H1 (cell line): Measurements from ENCODE around the gene GP5. TPM values are rescaled to one million over a fixed set of nuclear protein-coding genes. Genes with fewer than 3 reads are reported as not detected.

Experiments
- CTCF ChIA-PET: fragments of 300-600 bp; sonication (Branson Sonifier 250); formaldehyde crosslinking; loops from one replicate; lab custom pipeline; 2021; ENCODE audit not compliant: partially characterized antibody; lab: Charles Lee
- POLR2A ChIA-PET: fragments of 300-600 bp; sonication (Branson Sonifier 250); formaldehyde crosslinking; loops from one replicate; lab custom pipeline; 2021; ENCODE audit warnings: inconsistent platforms; ENCODE audit not compliant: partially characterized antibody; lab: Charles Lee
- DNase-seq, 2 experiments: peaks; one replicate each; pipeline versions ENCODE4 v3.0.0 to v3.0.0-alpha.2; 2010 to 2022; ENCODE audit warnings: low spot score in 2 of 2, low read depth in 1 of 2, mixed read lengths in 1 of 2
- FAIRE-seq: peaks from 2 replicates; lab custom pipeline; 2011; peaks lifted over from hg19 to GRCh38; lab: Jason Lieb, UNC
- H2AFZ ChIP-seq: 2 replicates; pipeline ENCODE4 v1.8.1; 2012; ENCODE audit warnings: low read length, inconsistent platforms
- H2AK5ac ChIP-seq: 2 replicates; pipeline ENCODE4 v1.6.1; 2013; ENCODE audit warnings: low read depth, low read length
- H2BK120ac ChIP-seq: replicated peaks from 2 replicates; pipeline ENCODE3; 2013; ENCODE audit warnings: low read depth, low read length, inconsistent platforms
- H2BK12ac ChIP-seq: 2 replicates; pipeline ENCODE4 v1.6.1; 2013; ENCODE audit warnings: low read depth, low read length
- H2BK15ac ChIP-seq: 2 replicates; pipeline ENCODE4 v1.6.1; 2013; ENCODE audit warnings: low read length
- H2BK20ac ChIP-seq: 2 replicates; pipeline ENCODE4 v1.6.1; 2013; ENCODE audit warnings: low read length
- H2BK5ac ChIP-seq: 2 replicates; pipeline ENCODE4 v1.6.1; 2013; ENCODE audit warnings: low read depth, low read length
- H3K14ac ChIP-seq: 2 replicates; pipeline ENCODE4 v1.6.1; 2013; ENCODE audit warnings: inconsistent platforms; ENCODE audit not compliant: insufficient read length
- H3K18ac ChIP-seq: 2 replicates; pipeline ENCODE4 v1.6.1; 2013; ENCODE audit warnings: low read length; ENCODE audit errors: extremely low read depth
- H3K23ac ChIP-seq: 2 replicates; pipeline ENCODE4 v1.6.1; 2013; ENCODE audit warnings: inconsistent platforms; ENCODE audit not compliant: insufficient read length
- H3K23me2 ChIP-seq: 2 replicates; pipeline ENCODE4 v1.6.1; 2013; ENCODE audit warnings: low read depth, low read length
- H3K27ac ChIP-seq: 2 replicates; pipeline ENCODE4 v1.6.1; 2011; ENCODE audit warnings: low read depth, low read length, inconsistent platforms
- H3K27me3 ChIP-seq, 4 experiments: replicated peaks in 1 of 4; 1 replicate in 1 of 4; 2 replicates in 3 of 4; pipeline versions ENCODE4 v1.6.1 to v1.8.1; 2011 to 2013; ENCODE audit warnings: low read length in 3 of 4, mild to moderate bottlenecking in 3 of 4, inconsistent platforms in 2 of 4, mixed read lengths in 2 of 4, moderate library complexity in 1 of 4; ENCODE audit not compliant: control insufficient read depth in 3 of 4, insufficient read depth in 3 of 4; ENCODE audit errors: extremely low read depth in 1 of 4
- H3K36me3 ChIP-seq, 4 experiments: 2 replicates each; pipeline versions ENCODE4 v1.6.1 to v1.8.1; 2011 to 2013; ENCODE audit warnings: mild to moderate bottlenecking in 4 of 4, low read length in 3 of 4, moderate library complexity in 2 of 4, control low read depth in 1 of 4, inconsistent platforms in 1 of 4; ENCODE audit not compliant: insufficient read depth in 4 of 4, control insufficient read depth in 2 of 4
- H3K4ac ChIP-seq: replicated peaks from 2 replicates; pipeline ENCODE3; 2013; ENCODE audit warnings: low read length, low read depth, mixed read lengths, inconsistent platforms; ENCODE audit not compliant: insufficient read length
- H3K4me1 ChIP-seq, 4 experiments: replicated peaks in 1 of 4; 1 replicate in 1 of 4; 2 replicates in 3 of 4; pipeline versions ENCODE4 v1.6.1 to v1.8.1; 2011 to 2013; ENCODE audit warnings: low read length in 3 of 4, inconsistent platforms in 2 of 4, mixed read lengths in 1 of 4; ENCODE audit not compliant: insufficient read depth in 4 of 4, control insufficient read depth in 3 of 4
- H3K4me2 ChIP-seq, 2 experiments: 2 replicates each; pipeline versions ENCODE4 v1.6.1 to v1.8.1; 2011 to 2013; ENCODE audit warnings: low read depth in 2 of 2, low read length in 2 of 2, control low read depth in 1 of 2, inconsistent platforms in 1 of 2, mild to moderate bottlenecking in 1 of 2; ENCODE audit not compliant: insufficient read depth in 1 of 2
- H3K4me3 ChIP-seq, 4 experiments: fragments of 200-600, 300-600 bp in 1 of 4; sonication (generic), shearing (Covaris generic), sonication (Bioruptor Twin) in 1 of 4; 2 replicates each; pipeline versions ENCODE4 v1.5.1 to v1.8.1; 2011 to 2016; ENCODE audit warnings: low read length in 4 of 4, low read depth in 3 of 4, control low read depth in 2 of 4, inconsistent platforms in 2 of 4, mild to moderate bottlenecking in 2 of 4, mixed read lengths in 1 of 4, moderate library complexity in 1 of 4; ENCODE audit not compliant: insufficient read depth in 2 of 4; ENCODE audit errors: extremely low read depth in 1 of 4
- H3K56ac ChIP-seq: replicated peaks from 2 replicates; pipeline ENCODE3; 2013; ENCODE audit warnings: low read depth, mild to moderate bottlenecking, mixed read lengths, low read length, inconsistent platforms; ENCODE audit not compliant: insufficient read length
- H3K79me1 ChIP-seq: 2 replicates; pipeline ENCODE4 v1.6.1; 2013; ENCODE audit warnings: low read depth, low read length, control low read depth
- H3K79me2 ChIP-seq, 2 experiments: 2 replicates each; pipeline versions ENCODE4 v1.6.1 to v1.8.1; 2012 to 2013; ENCODE audit warnings: low read length in 2 of 2, mild to moderate bottlenecking in 2 of 2, inconsistent platforms in 1 of 2; ENCODE audit not compliant: insufficient read depth in 2 of 2, control insufficient read depth in 1 of 2
- H3K9ac ChIP-seq, 4 experiments: replicated peaks in 1 of 4; 1 replicate in 1 of 4; 2 replicates in 3 of 4; pipeline versions ENCODE4 v1.6.1 to v1.8.1; 2011 to 2013; ENCODE audit warnings: low read depth in 3 of 4, low read length in 3 of 4, control low read depth in 2 of 4, mild to moderate bottlenecking in 2 of 4, moderate library complexity in 2 of 4, inconsistent platforms in 1 of 4; ENCODE audit errors: extremely low read depth in 1 of 4
- H3K9me3 ChIP-seq, 2 experiments: 2 replicates each; pipeline versions ENCODE4 v1.6.1 to v1.8.1; 2012 to 2013; ENCODE audit warnings: mild to moderate bottlenecking in 2 of 2, moderate library complexity in 2 of 2, control low read depth in 1 of 2, inconsistent platforms in 1 of 2, low read depth in 1 of 2, low read length in 1 of 2, mixed read lengths in 1 of 2; ENCODE audit not compliant: insufficient read depth in 2 of 2
- H4K20me1 ChIP-seq, 2 experiments: replicated peaks in 1 of 2; 2 replicates each; pipeline versions ENCODE3 to v1.8.1; 2011 to 2013; ENCODE audit warnings: inconsistent platforms in 2 of 2, low read length in 2 of 2, mild to moderate bottlenecking in 1 of 2; ENCODE audit not compliant: insufficient read depth in 2 of 2, control insufficient read depth in 1 of 2
- H4K5ac ChIP-seq: 2 replicates; pipeline ENCODE4 v1.6.1; 2013; ENCODE audit warnings: low read length, low read depth, mixed read lengths, inconsistent platforms; ENCODE audit not compliant: insufficient read length
- H4K8ac ChIP-seq: 2 replicates; pipeline ENCODE4 v1.8.0; 2013; ENCODE audit warnings: mild to moderate bottlenecking, moderate library complexity, low read length, inconsistent platforms; ENCODE audit not compliant: insufficient read depth; ENCODE audit errors: extremely low read depth
- H4K91ac ChIP-seq: replicated peaks from 2 replicates; pipeline ENCODE3; 2013; ENCODE audit warnings: low read length, mixed read lengths, inconsistent platforms; ENCODE audit not compliant: insufficient read length
- CBX8 ChIP-seq: fragments of 300-800, 300-1000 bp; sonication (generic); IDR thresholded peaks from 2 replicates; pipeline ENCODE4 v1.7.1; 2016; ENCODE audit warnings: low read depth, low read length, borderline replicate concordance
- EP300 ChIP-seq, 2 experiments: IDR thresholded peaks; 1 replicate in 1 of 2; 2 replicates in 1 of 2; pipeline ENCODE4 v1.6.1; 2011 to 2012; ENCODE audit warnings: low read depth in 2 of 2, low read length in 2 of 2, mild to moderate bottlenecking in 2 of 2, borderline replicate concordance in 1 of 2, inconsistent platforms in 1 of 2, moderate library complexity in 1 of 2
- KDM4A ChIP-seq: IDR thresholded peaks from one replicate; pipeline ENCODE4 v1.7.1; 2012; ENCODE audit warnings: low read depth, mild to moderate bottlenecking, moderate library complexity, low read length, inconsistent platforms; ENCODE audit not compliant: severe bottlenecking
- MAFK ChIP-seq: IDR thresholded peaks from 2 replicates; pipeline ENCODE4 v1.6.1; 2012; ENCODE audit warnings: low read depth, mild to moderate bottlenecking, improper control_type of control experiment, low read length
- RNF2 ChIP-seq: fragments of 200-900, 300-1000 bp; sonication (generic); IDR thresholded peaks from 2 replicates; pipeline ENCODE4 v1.7.1; 2016; ENCODE audit warnings: borderline replicate concordance, low read depth, mild to moderate bottlenecking, antibody characterized with exemption, low read length; ENCODE audit not compliant: poor library complexity, severe bottlenecking; ENCODE audit errors: missing control alignments
- SIN3A ChIP-seq, 2 experiments: IDR thresholded peaks in 1 of 2; conservative IDR thresholded peaks in 1 of 2; 2 replicates each; pipeline ENCODE4 v1.6.1; 2011 to 2012; ENCODE audit warnings: low read length in 2 of 2, improper control_type of control experiment in 1 of 2, low read depth in 1 of 2, mild to moderate bottlenecking in 1 of 2
- TAF7 ChIP-seq: optimal IDR thresholded peaks from 2 replicates; pipeline ENCODE3; 2011; ENCODE audit warnings: low read depth, mild to moderate bottlenecking, inconsistent platforms, low read length, moderate library complexity, borderline replicate concordance
- ZNF274 ChIP-seq: IDR thresholded peaks from 2 replicates; pipeline ENCODE4 v1.7.0; 2012; ENCODE audit warnings: low read length, borderline replicate concordance; ENCODE audit errors: extremely low read depth
- WGBS, 2 experiments: shearing (Covaris generic) in 1 of 2; methylation state at CpG; one replicate each; pipeline versions ENCODE4 v1.1.6 to v1.1.7; 2013 to 2015; ENCODE audit warnings: low lambda C conversion rate in 2 of 2, mixed read lengths in 2 of 2, inconsistent platforms in 1 of 2, low coverage in 1 of 2, missing lambda C conversion rate in 1 of 2; ENCODE audit not compliant: insufficient replicate concordance in 2 of 2, insufficient coverage in 1 of 2, insufficient read length in 1 of 2; ENCODE audit errors: extremely low coverage in 1 of 2, missing lambda C conversion rate in 1 of 2; 5-methylcytosine and 5-hydroxymethylcytosine counted together
- polyA plus RNA-seq, 7 experiments: library from polyadenylated mRNA; depleted of rRNA in 3 of 7; stranded (reverse) in 5 of 7; unstranded in 2 of 7; fragments of >200 nt in 5 of 7; fragments of 200-250 nt in 2 of 7; gene quantifications; 1 replicate in 5 of 7; 2 replicates in 1 of 7; 4 replicates in 1 of 7; pipeline versions ENCODE4 v1.2.1 to v1.2.3, GENCODE V29; 2011 to 2013; ENCODE audit warnings: missing spikeins in 2 of 7, mixed read lengths in 2 of 7
- total RNA-seq: library from RNA; stranded (reverse); fragmentation: NEBNext Ultra II Directional; extraction: Animal tissue kit (Norgen Biotek cat#: 25700); gene quantifications from 2 replicates; pipeline ENCODE4 v1.2.1, GENCODE V29; 2021
- TF ChIP-seq, protein P1 (sequence below), 3 experiments: IDR thresholded peaks; 1 replicate in 2 of 3; 2 replicates in 1 of 3; pipeline versions ENCODE4 v1.5.1 to v1.6.1; 2011; ENCODE audit warnings: low read length in 3 of 3, mild to moderate bottlenecking in 3 of 3, inconsistent platforms in 2 of 3, low read depth in 1 of 3, moderate library complexity in 1 of 3; ENCODE audit not compliant: insufficient read depth in 1 of 3; ENCODE audit errors: control extremely low read depth in 1 of 3

The GP5 gene
- total and polyA plus RNA-seq, 2 of the 8 experiments (the other 6 are each of a cell fraction or from before 2014, with no cell fraction given): 0.13 to 0.14 TPM

DNA sequence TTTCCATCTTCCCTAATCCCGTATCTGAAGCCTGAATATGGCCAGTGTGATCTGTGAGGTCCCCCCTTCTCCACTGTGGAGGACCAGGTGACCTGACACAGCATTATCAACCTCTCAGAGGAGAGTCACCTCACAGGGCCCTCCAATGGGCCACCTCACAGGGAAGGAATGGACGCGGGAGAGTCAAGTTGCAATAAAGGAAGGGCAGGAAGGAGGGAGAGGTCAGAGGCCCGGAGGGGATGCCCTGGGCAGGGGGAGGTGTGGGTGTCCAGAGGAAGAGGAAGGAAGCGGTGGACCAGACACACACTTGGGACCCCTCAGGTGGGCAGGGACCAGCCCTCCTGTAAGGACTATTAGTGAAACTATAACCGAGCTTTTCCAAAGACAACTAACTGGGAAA, 14.9 kb downstream of the GP5 start:
- Histone ChIP-seq H3K23ac (no peak overlapping the region), H4K5ac (no peak overlapping the region), H2BK15ac (no peak overlapping the region), H4K91ac (no peak overlapping the region)
- CTCF ChIA-PET: interaction anchor here (0.6 to 1.7 kb wide), 3 partner anchors 16 to 580 kb away, joined by 3 to 4 read pairs (median 3); no protein-coding TSS in a partner anchor
- FAIRE-seq: no peak
- TF ChIP-seq KDM4A: no peak
- TF ChIP-seq EP300 (IDR thresholded peaks at IDR 0.05; ENCODE audit: borderline replicate concordance in 1 of 2, low read depth in 2 of 2, low read length in 2 of 2): no peak
- TF ChIP-seq ZNF274: no peak
- TF ChIP-seq MAFK: no peak
- TF ChIP-seq RNF2: no peak
- TF ChIP-seq TAF7: no peak
- TF ChIP-seq, protein P1, sequence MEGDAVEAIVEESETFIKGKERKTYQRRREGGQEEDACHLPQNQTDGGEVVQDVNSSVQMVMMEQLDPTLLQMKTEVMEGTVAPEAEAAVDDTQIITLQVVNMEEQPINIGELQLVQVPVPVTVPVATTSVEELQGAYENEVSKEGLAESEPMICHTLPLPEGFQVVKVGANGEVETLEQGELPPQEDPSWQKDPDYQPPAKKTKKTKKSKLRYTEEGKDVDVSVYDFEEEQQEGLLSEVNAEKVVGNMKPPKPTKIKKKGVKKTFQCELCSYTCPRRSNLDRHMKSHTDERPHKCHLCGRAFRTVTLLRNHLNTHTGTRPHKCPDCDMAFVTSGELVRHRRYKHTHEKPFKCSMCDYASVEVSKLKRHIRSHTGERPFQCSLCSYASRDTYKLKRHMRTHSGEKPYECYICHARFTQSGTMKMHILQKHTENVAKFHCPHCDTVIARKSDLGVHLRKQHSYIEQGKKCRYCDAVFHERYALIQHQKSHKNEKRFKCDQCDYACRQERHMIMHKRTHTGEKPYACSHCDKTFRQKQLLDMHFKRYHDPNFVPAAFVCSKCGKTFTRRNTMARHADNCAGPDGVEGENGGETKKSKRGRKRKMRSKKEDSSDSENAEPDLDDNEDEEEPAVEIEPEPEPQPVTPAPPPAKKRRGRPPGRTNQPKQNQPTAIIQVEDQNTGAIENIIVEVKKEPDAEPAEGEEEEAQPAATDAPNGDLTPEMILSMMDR (IDR thresholded peaks at IDR 0.05; ENCODE audit: control extremely low read depth in 1 of 3, insufficient read depth in 1 of 3, low read depth in 1 of 3, low read length in 3 of 3): no peak
- no peak for TF ChIP-seq SIN3A (conservative IDR thresholded peaks at IDR 0.05 in 1 of 2, IDR thresholded peaks at IDR 0.05 in 1 of 2; ENCODE audit: low read depth in 1 of 2, low read length in 2 of 2)
- no peak for TF ChIP-seq CBX8
- TF ChIP-seq, all 59 proteins: peak for 0
- Histone ChIP-seq H2BK20ac (no peak overlapping the region), H3K79me1 (no peaks in the 10 kb centered on the region), H3K9me3 (no peaks in the 10 kb centered on the region), H2BK12ac (no peak overlapping the region), H3K36me3 (no peaks in the 10 kb centered on the region), H2AFZ (no peak overlapping the region), H3K4me2 (no peak overlapping the region), H3K27me3 (no peaks in the 10 kb centered on the region; a peak in 1 of 7 replicates), H2BK120ac (no peak overlapping the region), H3K4me1 (peaks cover 0 to 10% (median 6%) of the 10 kb centered on the region in 4 experiments; a peak in 6 of 7 replicates), H4K20me1 (no peaks in the 10 kb centered on the region), H3K56ac (no peak overlapping the region), H2AK5ac (no peak overlapping the region), H2BK5ac (no peak overlapping the region), H3K14ac (no peak overlapping the region), H3K27ac (no peak overlapping the region), H3K4ac (no peak overlapping the region), H3K4me3 (no peak overlapping the region), H3K23me2 (no peaks in the 10 kb centered on the region), H3K79me2 (no peaks in the 10 kb centered on the region), H4K8ac (no peak overlapping the region), H3K18ac (no peak overlapping the region), H3K9ac (no peak overlapping the region)
- 95% methylated on average over 6 of the region's 6 CpGs; no CpG with 5 or more reads in 1 of the 2 experiments for WGBS, 2 experiments
- POLR2A ChIA-PET: no interaction called here
- DNase-seq: peak in 1 of 2 experiments; percentile 47
